ENCODE measurements around the gene SPNS2. TPM values are rescaled to one million over a fixed set of nuclear protein-coding genes. Genes with fewer than 3 reads are reported as not detected.

Gene SPNS2
- total RNA-seq, 1 experiment from 2014 or later = 1.9 TPM

DNA sequence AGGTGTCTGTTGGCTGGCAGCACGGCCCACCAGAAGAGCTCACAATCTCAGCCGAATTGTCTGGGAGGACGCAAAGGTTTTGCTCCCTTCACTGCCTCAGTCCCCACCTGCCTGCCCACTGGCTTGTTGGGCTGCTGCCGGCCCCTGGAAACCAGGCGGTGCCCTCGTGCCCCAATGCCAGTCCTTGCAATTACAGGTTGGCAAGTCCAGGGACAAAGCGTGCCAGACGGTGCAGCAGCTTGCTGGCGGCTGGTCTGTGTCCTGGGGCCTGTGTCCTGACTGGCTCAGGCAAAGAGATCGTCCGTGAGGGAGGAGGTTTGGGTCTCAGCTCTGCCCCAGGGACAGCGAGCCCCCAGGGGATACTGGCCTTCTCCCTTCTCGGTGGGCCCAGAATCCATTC lies 24.6 kb upstream of the SPNS2 start:
- Histone ChIP-seq H3K4me3 (ENCODE audit: low read depth in 2 of 2, low read length in 2 of 2) (no peak overlapping the region), H3K9me3 (ENCODE audit: control insufficient read depth, insufficient read depth, low read depth, low read length) (no peaks in the 10 kb centered on the region), H3K36me3 (ENCODE audit: control insufficient read depth, insufficient read depth, low read length) (no peaks in the 10 kb centered on the region), H3K4me1 (ENCODE audit: control insufficient read depth, insufficient read depth, low read length) (no peaks in the 10 kb centered on the region), H3K27me3 (ENCODE audit: control insufficient read depth, insufficient read depth, low read length) (no peaks in the 10 kb centered on the region), H3K27ac (ENCODE audit: low read length) (no peak overlapping the region)
- POLR2A ChIA-PET = interaction anchor here (0.6 kb wide), 1 partner anchor 23 kb away, joined by 7 read pairs; no protein-coding TSS in a partner anchor
- DNase-seq (ENCODE audit: low read depth, low spot score) = no peak
- intact Hi-C loops (cut with micrococcal nuclease; ENCODE audit: unreplicated experiment) = no loop called here
- in situ Hi-C loops (cut with HindIII; ENCODE audit: low pct_unique_long_range_greater_than_20kb, low sequenced_read_pairs) = no loop called here
- CTCF ChIA-PET = no interaction called here
- TF ChIP-seq, protein P1, sequence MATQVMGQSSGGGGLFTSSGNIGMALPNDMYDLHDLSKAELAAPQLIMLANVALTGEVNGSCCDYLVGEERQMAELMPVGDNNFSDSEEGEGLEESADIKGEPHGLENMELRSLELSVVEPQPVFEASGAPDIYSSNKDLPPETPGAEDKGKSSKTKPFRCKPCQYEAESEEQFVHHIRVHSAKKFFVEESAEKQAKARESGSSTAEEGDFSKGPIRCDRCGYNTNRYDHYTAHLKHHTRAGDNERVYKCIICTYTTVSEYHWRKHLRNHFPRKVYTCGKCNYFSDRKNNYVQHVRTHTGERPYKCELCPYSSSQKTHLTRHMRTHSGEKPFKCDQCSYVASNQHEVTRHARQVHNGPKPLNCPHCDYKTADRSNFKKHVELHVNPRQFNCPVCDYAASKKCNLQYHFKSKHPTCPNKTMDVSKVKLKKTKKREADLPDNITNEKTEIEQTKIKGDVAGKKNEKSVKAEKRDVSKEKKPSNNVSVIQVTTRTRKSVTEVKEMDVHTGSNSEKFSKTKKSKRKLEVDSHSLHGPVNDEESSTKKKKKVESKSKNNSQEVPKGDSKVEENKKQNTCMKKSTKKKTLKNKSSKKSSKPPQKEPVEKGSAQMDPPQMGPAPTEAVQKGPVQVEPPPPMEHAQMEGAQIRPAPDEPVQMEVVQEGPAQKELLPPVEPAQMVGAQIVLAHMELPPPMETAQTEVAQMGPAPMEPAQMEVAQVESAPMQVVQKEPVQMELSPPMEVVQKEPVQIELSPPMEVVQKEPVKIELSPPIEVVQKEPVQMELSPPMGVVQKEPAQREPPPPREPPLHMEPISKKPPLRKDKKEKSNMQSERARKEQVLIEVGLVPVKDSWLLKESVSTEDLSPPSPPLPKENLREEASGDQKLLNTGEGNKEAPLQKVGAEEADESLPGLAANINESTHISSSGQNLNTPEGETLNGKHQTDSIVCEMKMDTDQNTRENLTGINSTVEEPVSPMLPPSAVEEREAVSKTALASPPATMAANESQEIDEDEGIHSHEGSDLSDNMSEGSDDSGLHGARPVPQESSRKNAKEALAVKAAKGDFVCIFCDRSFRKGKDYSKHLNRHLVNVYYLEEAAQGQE (IDR thresholded peaks at IDR 0.05; ENCODE audit: insufficient read depth in 1 of 2, low read depth in 2 of 2, low read length in 1 of 2) = no peak
- no peak for TF ChIP-seq TCF7L2 (IDR thresholded peaks at IDR 0.05; ENCODE audit: low read depth, low read length)
- TF ChIP-seq, protein P2, sequence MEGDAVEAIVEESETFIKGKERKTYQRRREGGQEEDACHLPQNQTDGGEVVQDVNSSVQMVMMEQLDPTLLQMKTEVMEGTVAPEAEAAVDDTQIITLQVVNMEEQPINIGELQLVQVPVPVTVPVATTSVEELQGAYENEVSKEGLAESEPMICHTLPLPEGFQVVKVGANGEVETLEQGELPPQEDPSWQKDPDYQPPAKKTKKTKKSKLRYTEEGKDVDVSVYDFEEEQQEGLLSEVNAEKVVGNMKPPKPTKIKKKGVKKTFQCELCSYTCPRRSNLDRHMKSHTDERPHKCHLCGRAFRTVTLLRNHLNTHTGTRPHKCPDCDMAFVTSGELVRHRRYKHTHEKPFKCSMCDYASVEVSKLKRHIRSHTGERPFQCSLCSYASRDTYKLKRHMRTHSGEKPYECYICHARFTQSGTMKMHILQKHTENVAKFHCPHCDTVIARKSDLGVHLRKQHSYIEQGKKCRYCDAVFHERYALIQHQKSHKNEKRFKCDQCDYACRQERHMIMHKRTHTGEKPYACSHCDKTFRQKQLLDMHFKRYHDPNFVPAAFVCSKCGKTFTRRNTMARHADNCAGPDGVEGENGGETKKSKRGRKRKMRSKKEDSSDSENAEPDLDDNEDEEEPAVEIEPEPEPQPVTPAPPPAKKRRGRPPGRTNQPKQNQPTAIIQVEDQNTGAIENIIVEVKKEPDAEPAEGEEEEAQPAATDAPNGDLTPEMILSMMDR (IDR thresholded peaks at IDR 0.05) = no peak
- ATAC-seq = no peak
- BruUV-seq (replicated peaks) = no TSS peak

GRCh38 chr17:4475001-4475400 lies 23.7 kb upstream of the SPNS2 start:
- H3K36me3 ChIP-seq (ENCODE audit: control insufficient read depth, insufficient read depth, low read length) = no peaks in the 10 kb centered on the region
- H3K4me1 ChIP-seq (ENCODE audit: control insufficient read depth, insufficient read depth, low read length) = no peaks in the 10 kb centered on the region
- H3K9me3 ChIP-seq (ENCODE audit: control insufficient read depth, insufficient read depth, low read depth, low read length) = no peaks in the 10 kb centered on the region
- in situ Hi-C loops (cut with HindIII; ENCODE audit: low pct_unique_long_range_greater_than_20kb, low sequenced_read_pairs) (no loop called here), intact Hi-C loops (cut with micrococcal nuclease; ENCODE audit: unreplicated experiment) (no loop called here)
- no peaks in the 10 kb centered on the region for H3K27me3 ChIP-seq (ENCODE audit: control insufficient read depth, insufficient read depth, low read length)
- POLR2A ChIA-PET = no interaction called here
- H3K4me3 ChIP-seq (ENCODE audit: low read depth in 2 of 2, low read length in 2 of 2) = no peak overlapping the region
- TF ChIP-seq POLR2AphosphoS5 (IDR thresholded peaks at IDR 0.05; ENCODE audit: low read depth, low read length) (no peak), TCF7L2 (IDR thresholded peaks at IDR 0.05; ENCODE audit: low read depth, low read length) (no peak), SIN3A (IDR thresholded peaks at IDR 0.05; ENCODE audit: borderline replicate concordance, insufficient read depth, low read depth, low read length) (no peak)
- TF ChIP-seq, protein P2 (IDR thresholded peaks at IDR 0.05) = no peak
- TF ChIP-seq, protein P1 (IDR thresholded peaks at IDR 0.05; ENCODE audit: insufficient read depth in 1 of 2, low read depth in 2 of 2, low read length in 1 of 2) = no peak
- no peak overlapping the region for H3K27ac ChIP-seq (ENCODE audit: low read length)
- DNase-seq (ENCODE audit: low read depth, low spot score) (no peak), ATAC-seq (no peak)
- no TSS peak for BruUV-seq (replicated peaks)
- CTCF ChIA-PET = no interaction called here

Data from Panc1 (cell line).